Mucosa of gallbladder (tissue), 1 donor: ENCODE results near the gene SLCO4A1. TPM values are rescaled to one million over a fixed set of nuclear protein-coding genes. Genes with fewer than 3 reads are reported as not detected.
A peak's percentile ranks its signal among the peaks of the same experiment; 100 is the strongest.
"Not testable (repeated sequence)": the region's sequence is repeated elsewhere in the genome, so short reads cannot be mapped to it uniquely, and the experiment has no call there.

Experiments used
- DNase-seq: peaks from one replicate; pipeline ENCODE4 v3.0.0-alpha.2; 2020; ENCODE audit warnings: low spot score
- total RNA-seq: library from RNA; stranded (reverse); gene quantifications from one replicate; pipeline ENCODE4 v1.2.1, GENCODE V29; 2021
- donor health status: DM: no; HTN: no; CAD: no.

SLCO4A1 gene
- total RNA-seq, 1 donor from 2014 or later, result 5.9 TPM

- no peak for DNase-seq
These were observed 23.0 kb downstream of the SLCO4A1 start for GRCh38 chr20:62665153-62665754.

GRCh38 chr20:62665826-62666735 lies 23.8 kb downstream of the SLCO4A1 start:
- DNase-seq, result no peak

GRCh38 chr20:62666736-62667529 lies 24.6 kb downstream of the SLCO4A1 start:
- peak; percentile 84 for DNase-seq

GRCh38 chr20:62667530-62668440 lies 25.5 kb downstream of the SLCO4A1 start:
- DNase-seq, result no peak

GRCh38 chr20:62668441-62669027 lies 26.2 kb downstream of the SLCO4A1 start:
- DNase-seq, result peak; percentile 81

GRCh38 chr20:62669249-62669648 lies 26.9 kb downstream of the SLCO4A1 start:
- DNase-seq, result no peak

GRCh38 chr20:62670156-62670555 lies 27.9 kb downstream of the SLCO4A1 start:
- no peak for DNase-seq

- no peak for DNase-seq
These were observed 28.7 kb downstream of the SLCO4A1 start for GRCh38 chr20:62670998-62671397.

GRCh38 chr20:62671765-62672164 lies 29.5 kb downstream of the SLCO4A1 start:
- DNase-seq, result no peak

- DNase-seq, result no peak
These were observed 32.1 kb downstream of the SLCO4A1 start for GRCh38 chr20:62674370-62674769.

- DNase-seq, result no peak
These were observed 33.0 kb downstream of the SLCO4A1 start for GRCh38 chr20:62675156-62675876.

GRCh38 chr20:62675877-62676260 lies 33.6 kb downstream of the SLCO4A1 start:
- no peak for DNase-seq

GRCh38 chr20:62676976-62677375 lies 34.7 kb downstream of the SLCO4A1 start:
- no peak for DNase-seq

- DNase-seq, result no peak
These were observed 35.4 kb downstream of the SLCO4A1 start for GRCh38 chr20:62677678-62678077.

- DNase-seq, result no peak
These were observed 36.2 kb downstream of the SLCO4A1 start for GRCh38 chr20:62678553-62678952.

- DNase-seq, result no peak
These were observed 37.8 kb downstream of the SLCO4A1 start for GRCh38 chr20:62679978-62680589.

- no peak for DNase-seq
These were observed 40.7 kb downstream of the SLCO4A1 start for GRCh38 chr20:62682912-62683517.

GRCh38 chr20:62683660-62684322 lies 41.5 kb downstream of the SLCO4A1 start:
- DNase-seq, result not testable (repeated sequence)

GRCh38 chr20:62684981-62685380 lies 42.7 kb downstream of the SLCO4A1 start:
- no peak for DNase-seq
